ENCODE measurements around the gene THUMPD3.

GRCh38 chr3:9403463-9403862, 40.6 kb downstream of the THUMPD3 start:
- TF ChIP-seq CTCF (IDR thresholded peaks at IDR 0.05) (no peak), POLR2AphosphoS5 (IDR thresholded peaks at IDR 0.05) (no peak)

All from breast epithelium (tissue), 3 donors.